C4-2B (cell line): ENCODE data around the gene IL3.

Experiments
- CTCF ChIP-seq: fragments of 450-650 bp; conservative IDR thresholded peaks from 2 replicates; pipeline ENCODE4 v1.5.1; 2017; ENCODE audit warnings: mild to moderate bottlenecking
- ZFX ChIP-seq: fragments of 450-650 bp; IDR thresholded peaks from 2 replicates; pipeline ENCODE4 v1.6.1; 2017

GRCh38 chr5:132060501-132061161 is at the start of gene IL3:
- TF ChIP-seq CTCF (no peak), ZFX (no peak)
